ENCODE results near the gene SYS1.

Gene SYS1

GRCh38 chr20:45366192-45366591 lies 3.2 kb downstream of the SYS1 start:
- DNase-seq (ENCODE audit: low spot score) (no peak), ATAC-seq (ENCODE audit: low read depth) (no peak)
- no peak overlapping the region for H3K4me3 ChIP-seq (ENCODE audit: severe bottlenecking)
- TF ChIP-seq, protein P1, sequence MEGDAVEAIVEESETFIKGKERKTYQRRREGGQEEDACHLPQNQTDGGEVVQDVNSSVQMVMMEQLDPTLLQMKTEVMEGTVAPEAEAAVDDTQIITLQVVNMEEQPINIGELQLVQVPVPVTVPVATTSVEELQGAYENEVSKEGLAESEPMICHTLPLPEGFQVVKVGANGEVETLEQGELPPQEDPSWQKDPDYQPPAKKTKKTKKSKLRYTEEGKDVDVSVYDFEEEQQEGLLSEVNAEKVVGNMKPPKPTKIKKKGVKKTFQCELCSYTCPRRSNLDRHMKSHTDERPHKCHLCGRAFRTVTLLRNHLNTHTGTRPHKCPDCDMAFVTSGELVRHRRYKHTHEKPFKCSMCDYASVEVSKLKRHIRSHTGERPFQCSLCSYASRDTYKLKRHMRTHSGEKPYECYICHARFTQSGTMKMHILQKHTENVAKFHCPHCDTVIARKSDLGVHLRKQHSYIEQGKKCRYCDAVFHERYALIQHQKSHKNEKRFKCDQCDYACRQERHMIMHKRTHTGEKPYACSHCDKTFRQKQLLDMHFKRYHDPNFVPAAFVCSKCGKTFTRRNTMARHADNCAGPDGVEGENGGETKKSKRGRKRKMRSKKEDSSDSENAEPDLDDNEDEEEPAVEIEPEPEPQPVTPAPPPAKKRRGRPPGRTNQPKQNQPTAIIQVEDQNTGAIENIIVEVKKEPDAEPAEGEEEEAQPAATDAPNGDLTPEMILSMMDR (IDR thresholded peaks at IDR 0.05; ENCODE audit: poor library complexity, severe bottlenecking): no peak
- H3K9me3 ChIP-seq (ENCODE audit: severe bottlenecking): no peaks in the 10 kb centered on the region
- no peaks in the 10 kb centered on the region for H3K27me3 ChIP-seq (ENCODE audit: insufficient read depth, poor library complexity, severe bottlenecking)
- H3K27ac ChIP-seq (ENCODE audit: poor library complexity, severe bottlenecking): no peak overlapping the region
- H3K36me3 ChIP-seq (ENCODE audit: low read depth): peaks cover 37% of the 10 kb centered on the region
- peaks cover 9% of the 10 kb centered on the region for H3K4me1 ChIP-seq (ENCODE audit: insufficient read depth, poor library complexity, severe bottlenecking)

DNA sequence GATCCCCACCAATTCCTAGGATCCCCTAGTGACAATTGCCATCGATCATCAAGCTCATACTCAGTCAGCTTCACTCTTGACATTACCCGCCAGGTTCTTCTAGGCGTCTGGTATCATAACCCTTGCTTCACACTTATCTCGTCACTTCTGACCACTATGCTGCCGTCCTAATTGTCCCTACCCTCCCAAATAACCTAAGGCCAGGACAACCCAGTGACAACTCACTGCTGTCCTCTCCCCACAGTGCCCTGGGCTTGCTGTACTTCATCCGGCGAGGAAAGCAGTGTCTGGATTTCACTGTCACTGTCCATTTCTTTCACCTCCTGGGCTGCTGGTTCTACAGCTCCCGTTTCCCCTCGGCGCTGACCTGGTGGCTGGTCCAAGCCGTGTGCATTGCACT lies 3.7 kb downstream of the SYS1 start:
- DNase-seq (ENCODE audit: low spot score) (peak; percentile 72), ATAC-seq (ENCODE audit: low read depth) (no peak)
- peaks cover 9% of the 10 kb centered on the region for H3K4me1 ChIP-seq (ENCODE audit: insufficient read depth, poor library complexity, severe bottlenecking)
- H3K27me3 ChIP-seq (ENCODE audit: insufficient read depth, poor library complexity, severe bottlenecking): no peaks in the 10 kb centered on the region
- H3K4me3 ChIP-seq (ENCODE audit: severe bottlenecking): no peak overlapping the region
- H3K36me3 ChIP-seq (ENCODE audit: low read depth): peaks cover 37% of the 10 kb centered on the region
- TF ChIP-seq, protein P1 (IDR thresholded peaks at IDR 0.05; ENCODE audit: poor library complexity, severe bottlenecking): no peak
- H3K9me3 ChIP-seq (ENCODE audit: severe bottlenecking): no peaks in the 10 kb centered on the region
- no peak overlapping the region for H3K27ac ChIP-seq (ENCODE audit: poor library complexity, severe bottlenecking)

- ATAC-seq (ENCODE audit: low read depth) (no peak), DNase-seq (ENCODE audit: low spot score) (peak; percentile 34)
- no peaks in the 10 kb centered on the region for H3K27me3 ChIP-seq (ENCODE audit: insufficient read depth, poor library complexity, severe bottlenecking)
- no peaks in the 10 kb centered on the region for H3K9me3 ChIP-seq (ENCODE audit: severe bottlenecking)
- no peak overlapping the region for H3K4me3 ChIP-seq (ENCODE audit: severe bottlenecking)
- peaks cover 37% of the 10 kb centered on the region for H3K36me3 ChIP-seq (ENCODE audit: low read depth)
- TF ChIP-seq, protein P1 (IDR thresholded peaks at IDR 0.05; ENCODE audit: poor library complexity, severe bottlenecking): no peak
- no peak overlapping the region for H3K27ac ChIP-seq (ENCODE audit: poor library complexity, severe bottlenecking)
- peaks cover 9% of the 10 kb centered on the region for H3K4me1 ChIP-seq (ENCODE audit: insufficient read depth, poor library complexity, severe bottlenecking)
Observed at GRCh38 chr20:45367126-45367525, 4.2 kb downstream of the SYS1 start.

GRCh38 chr20:45368221-45368980 lies 5.4 kb downstream of the SYS1 start:
- no peak for DNase-seq (ENCODE audit: low spot score)
- TF ChIP-seq, protein P1 (IDR thresholded peaks at IDR 0.05; ENCODE audit: poor library complexity, severe bottlenecking): no peak
- peaks cover 5% of the 10 kb centered on the region for H3K4me1 ChIP-seq (ENCODE audit: insufficient read depth, poor library complexity, severe bottlenecking)
- H3K4me3 ChIP-seq (ENCODE audit: severe bottlenecking): no peak overlapping the region
- H3K27ac ChIP-seq (ENCODE audit: poor library complexity, severe bottlenecking): no peak overlapping the region
- H3K36me3 ChIP-seq (ENCODE audit: low read depth): peaks cover 37% of the 10 kb centered on the region
- no peak for ATAC-seq (ENCODE audit: low read depth)
- no peaks in the 10 kb centered on the region for H3K9me3 ChIP-seq (ENCODE audit: severe bottlenecking)
- no peaks in the 10 kb centered on the region for H3K27me3 ChIP-seq (ENCODE audit: insufficient read depth, poor library complexity, severe bottlenecking)

DNA sequence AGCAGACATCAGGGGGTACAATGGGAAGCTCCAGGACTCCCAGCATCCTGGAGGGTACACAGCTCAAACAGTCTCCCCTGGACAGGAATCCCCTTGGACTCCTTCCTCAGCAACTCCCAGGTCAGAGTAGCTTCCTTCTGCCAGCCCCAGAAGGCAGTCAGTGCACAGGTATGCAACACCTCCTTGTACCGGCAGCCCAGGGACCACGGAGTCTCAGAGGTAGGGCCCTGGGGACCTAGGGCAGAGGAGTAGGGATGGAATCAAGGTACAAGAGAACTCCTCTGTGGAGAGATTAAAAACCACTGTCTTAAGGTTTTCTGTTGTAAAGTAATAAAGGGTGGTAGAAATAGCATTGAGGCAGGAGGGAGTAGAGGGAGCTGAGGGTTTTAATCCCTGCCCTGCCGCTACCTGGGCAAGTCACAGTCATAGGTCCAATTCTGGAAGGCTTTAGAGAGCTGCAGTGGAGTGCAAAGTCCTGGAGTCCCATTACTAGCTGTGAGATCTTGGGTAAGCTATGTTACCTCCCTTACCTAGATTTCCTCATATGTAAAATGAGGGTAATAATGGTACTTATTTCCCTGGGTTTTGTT lies 7.7 kb downstream of the SYS1 start:
- Histone ChIP-seq H3K4me3 (ENCODE audit: severe bottlenecking) (no peak overlapping the region), H3K36me3 (ENCODE audit: low read depth) (peaks cover 26% of the 10 kb centered on the region), H3K27me3 (ENCODE audit: insufficient read depth, poor library complexity, severe bottlenecking) (no peaks in the 10 kb centered on the region), H3K9me3 (ENCODE audit: severe bottlenecking) (no peaks in the 10 kb centered on the region), H3K4me1 (ENCODE audit: insufficient read depth, poor library complexity, severe bottlenecking) (no peaks in the 10 kb centered on the region), H3K27ac (ENCODE audit: poor library complexity, severe bottlenecking) (no peak overlapping the region)
- DNase-seq (ENCODE audit: low spot score) (no peak), ATAC-seq (ENCODE audit: low read depth) (no peak)
- TF ChIP-seq, protein P1 (IDR thresholded peaks at IDR 0.05; ENCODE audit: poor library complexity, severe bottlenecking): no peak

All from RWPE2 (cell line).